Measurements from ENCODE around the gene ALDOC.

DNA sequence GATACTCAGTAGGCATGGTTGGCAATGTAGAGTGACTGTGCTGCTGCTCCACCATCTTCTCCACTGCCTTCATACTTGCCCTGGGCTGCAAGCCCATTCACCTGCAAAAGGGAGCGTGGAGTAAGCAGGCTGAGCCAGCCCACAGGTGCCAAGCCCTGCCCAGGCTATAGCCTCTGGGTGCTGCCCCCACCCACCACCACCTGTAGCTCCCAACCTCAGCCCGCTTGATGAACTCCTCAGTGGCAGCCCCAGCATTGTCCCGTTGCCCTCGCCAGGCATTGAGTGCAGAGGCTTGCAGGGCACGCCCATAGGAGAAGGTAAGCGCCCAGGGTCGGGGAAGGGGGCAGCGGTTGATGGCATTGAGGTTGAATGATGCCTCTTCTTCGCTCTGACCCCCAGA lies 3.2 kb downstream of the ALDOC start:
- TF ChIP-seq, protein P1, sequence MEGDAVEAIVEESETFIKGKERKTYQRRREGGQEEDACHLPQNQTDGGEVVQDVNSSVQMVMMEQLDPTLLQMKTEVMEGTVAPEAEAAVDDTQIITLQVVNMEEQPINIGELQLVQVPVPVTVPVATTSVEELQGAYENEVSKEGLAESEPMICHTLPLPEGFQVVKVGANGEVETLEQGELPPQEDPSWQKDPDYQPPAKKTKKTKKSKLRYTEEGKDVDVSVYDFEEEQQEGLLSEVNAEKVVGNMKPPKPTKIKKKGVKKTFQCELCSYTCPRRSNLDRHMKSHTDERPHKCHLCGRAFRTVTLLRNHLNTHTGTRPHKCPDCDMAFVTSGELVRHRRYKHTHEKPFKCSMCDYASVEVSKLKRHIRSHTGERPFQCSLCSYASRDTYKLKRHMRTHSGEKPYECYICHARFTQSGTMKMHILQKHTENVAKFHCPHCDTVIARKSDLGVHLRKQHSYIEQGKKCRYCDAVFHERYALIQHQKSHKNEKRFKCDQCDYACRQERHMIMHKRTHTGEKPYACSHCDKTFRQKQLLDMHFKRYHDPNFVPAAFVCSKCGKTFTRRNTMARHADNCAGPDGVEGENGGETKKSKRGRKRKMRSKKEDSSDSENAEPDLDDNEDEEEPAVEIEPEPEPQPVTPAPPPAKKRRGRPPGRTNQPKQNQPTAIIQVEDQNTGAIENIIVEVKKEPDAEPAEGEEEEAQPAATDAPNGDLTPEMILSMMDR (IDR thresholded peaks at IDR 0.05; ENCODE audit: low read length) = no peak
- no peak for TF ChIP-seq EZH2phosphoT487 (IDR thresholded peaks at IDR 0.05; ENCODE audit: low read length)
